ENCODE measurements around the gene SOX1. TPM values are rescaled to one million over a fixed set of nuclear protein-coding genes. Genes with fewer than 3 reads are reported as not detected.

Gene SOX1
- not detected for total RNA-seq
- long read RNA-seq = 0 reads

DNA sequence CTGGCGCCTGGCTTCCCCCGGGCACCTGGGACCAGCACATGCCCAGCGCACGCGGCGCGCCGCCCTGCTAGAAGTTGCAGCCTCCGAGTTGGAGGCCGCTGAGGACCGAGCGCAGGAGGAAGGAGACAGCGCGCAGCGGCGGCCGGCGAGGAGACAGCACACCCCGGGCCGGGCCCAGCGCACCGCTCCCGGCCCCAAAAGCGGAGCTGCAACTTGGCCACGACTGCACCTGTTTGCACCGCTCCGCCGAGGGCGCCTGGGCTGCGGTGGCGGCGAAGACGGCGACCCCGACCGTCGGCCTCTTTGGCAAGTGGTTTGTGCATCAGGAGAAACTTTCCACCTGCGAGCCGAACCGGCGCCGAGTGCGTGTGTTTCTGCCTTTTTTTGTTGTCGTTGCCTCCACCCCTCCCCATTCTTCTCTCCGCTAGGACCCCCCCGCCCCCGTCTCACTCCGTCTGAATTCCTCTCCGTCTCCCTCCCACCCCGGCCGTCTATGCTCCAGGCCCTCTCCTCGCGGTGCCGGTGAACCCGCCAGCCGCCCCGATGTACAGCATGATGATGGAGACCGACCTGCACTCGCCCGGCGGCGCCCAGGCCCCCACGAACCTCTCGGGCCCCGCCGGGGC is at the start of gene SOX1:
TSS of gene SOX1 (plus strand) at position 34 of the 626 bp plus-strand sequence. CDS start at position 544, 510 bp downstream.
- H3K4me1 ChIP-seq = no peaks in the 10 kb centered on the region
- ATAC-seq = no peak
- H3K36me3 ChIP-seq = no peaks in the 10 kb centered on the region
- TF ChIP-seq CTCF (IDR thresholded peaks at IDR 0.05) = no peak
- DNase-seq = no peak
- peaks cover 83% of the 10 kb centered on the region for H3K27me3 ChIP-seq
- H3K4me3 ChIP-seq = peak within 1 kb of the TSS; percentile 2
- intact Hi-C loops (cut with DNase I) = no loop called here
- no peak within 1 kb of the TSS for H3K27ac ChIP-seq
- H3K9me3 ChIP-seq = no peaks in the 10 kb centered on the region

DNA sequence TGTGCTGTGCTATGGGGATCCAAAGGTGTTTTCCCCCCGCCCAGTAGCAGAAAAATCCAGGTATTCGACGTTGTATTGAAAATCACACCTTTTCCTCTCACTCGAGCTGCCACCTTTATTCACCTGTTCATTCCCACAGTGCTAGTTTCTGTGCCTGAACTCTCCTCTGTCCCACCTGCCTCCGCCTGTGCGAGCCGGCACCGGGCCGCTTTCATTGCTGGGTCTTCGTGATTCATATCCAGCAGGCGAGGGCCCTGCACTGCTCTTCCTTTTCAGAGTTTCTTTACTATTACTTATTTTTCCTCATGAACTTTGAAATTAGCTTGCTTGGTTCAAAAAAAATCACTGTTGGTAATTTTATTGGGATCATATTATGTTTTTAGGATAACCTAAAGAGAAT is 42.4 kb upstream of the SOX1 start:
- TF ChIP-seq CTCF (IDR thresholded peaks at IDR 0.05) = no peak
- H3K4me3 ChIP-seq = no peak overlapping the region
- H3K36me3 ChIP-seq = no peaks in the 10 kb centered on the region
- ATAC-seq = no peak
- peaks cover 12% of the 10 kb centered on the region for H3K27me3 ChIP-seq
- no peak for DNase-seq
- intact Hi-C loops (cut with DNase I) = no loop called here
- no peak overlapping the region for H3K27ac ChIP-seq
- H3K4me1 ChIP-seq = no peaks in the 10 kb centered on the region
- no peaks in the 10 kb centered on the region for H3K9me3 ChIP-seq

DNA sequence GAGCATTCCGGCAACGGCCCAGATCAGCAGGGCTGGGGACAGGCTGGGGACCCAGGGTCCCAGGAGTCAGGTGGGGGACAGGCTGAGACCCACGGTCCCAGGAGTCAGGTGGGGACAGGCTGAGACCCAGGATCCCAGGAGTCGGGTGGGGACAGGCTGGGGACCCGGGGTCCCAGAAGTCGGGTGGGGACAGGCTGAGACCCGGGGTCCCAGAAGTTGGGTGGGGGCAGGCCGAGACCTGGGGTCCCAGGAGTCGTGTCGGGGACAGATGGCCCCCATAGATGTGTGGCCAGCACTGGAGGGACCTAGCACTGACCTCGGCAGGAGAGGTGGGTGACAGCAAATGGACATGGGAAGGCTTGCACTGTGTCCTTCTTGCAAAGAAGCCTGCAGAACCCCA is 39.7 kb upstream of the SOX1 start:
- intact Hi-C loops (cut with DNase I) = no loop called here
- Histone ChIP-seq H3K27me3 (peaks cover 12% of the 10 kb centered on the region), H3K4me3 (no peak overlapping the region), H3K9me3 (no peaks in the 10 kb centered on the region), H3K4me1 (no peaks in the 10 kb centered on the region), H3K36me3 (no peaks in the 10 kb centered on the region), H3K27ac (no peak overlapping the region)
- no peak for DNase-seq
- no peak for TF ChIP-seq CTCF (IDR thresholded peaks at IDR 0.05)
- ATAC-seq = peak; percentile 7

DNA sequence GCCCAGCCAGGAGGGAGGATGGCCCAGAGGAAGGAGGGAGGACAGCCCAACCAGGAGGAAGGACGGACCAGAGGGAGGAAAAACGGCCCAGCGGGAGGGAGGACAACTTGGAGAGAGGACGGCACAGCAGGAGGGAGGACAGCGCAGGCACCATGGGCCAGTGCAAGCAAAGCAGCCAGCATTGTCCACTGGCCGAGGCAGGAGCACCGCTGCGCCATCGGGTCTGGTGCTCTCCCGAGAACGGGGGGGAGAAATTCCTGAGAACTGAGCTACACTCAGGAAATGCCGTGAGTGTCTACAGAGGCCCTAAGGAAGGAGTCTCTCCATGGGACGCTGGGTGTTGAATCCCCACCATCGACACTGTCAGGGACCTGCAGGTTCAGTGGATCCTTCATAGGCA is 38.5 kb upstream of the SOX1 start:
- H3K9me3 ChIP-seq = no peaks in the 10 kb centered on the region
- no peak overlapping the region for H3K4me3 ChIP-seq
- intact Hi-C loops (cut with DNase I) = no loop called here
- H3K4me1 ChIP-seq = no peaks in the 10 kb centered on the region
- peaks cover 12% of the 10 kb centered on the region for H3K27me3 ChIP-seq
- H3K27ac ChIP-seq = no peak overlapping the region
- DNase-seq (no peak), ATAC-seq (no peak)
- no peak for TF ChIP-seq CTCF (IDR thresholded peaks at IDR 0.05)
- no peaks in the 10 kb centered on the region for H3K36me3 ChIP-seq

DNA sequence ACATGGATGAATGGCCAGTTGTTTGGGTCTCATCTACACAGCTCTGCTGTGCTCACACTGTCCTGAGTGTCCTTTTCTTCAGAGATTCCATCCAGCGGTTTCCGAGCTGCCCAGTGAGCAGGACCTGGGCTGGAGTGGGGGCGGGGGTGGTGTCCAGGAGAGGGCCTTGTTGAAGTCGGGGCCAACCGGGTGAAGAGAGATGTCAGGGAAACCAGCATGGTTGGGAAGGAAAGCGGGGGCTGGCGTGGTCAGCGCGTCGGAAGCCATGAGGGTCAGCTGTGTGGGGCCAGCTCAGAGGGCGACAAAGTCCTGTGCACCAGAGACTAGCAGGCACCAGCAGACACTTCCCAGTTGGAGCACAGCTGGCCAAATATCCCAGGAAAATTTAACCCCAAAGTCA is 37.8 kb upstream of the SOX1 start:
- H3K27me3 ChIP-seq = peaks cover 12% of the 10 kb centered on the region

More for the DNA sequence above, 37.8 kb upstream of the SOX1 start:
- H3K4me3 ChIP-seq = no peak overlapping the region
- H3K36me3 ChIP-seq = no peaks in the 10 kb centered on the region
- TF ChIP-seq CTCF (IDR thresholded peaks at IDR 0.05) = no peak
- ATAC-seq = no peak
- H3K27ac ChIP-seq = no peak overlapping the region
- no peaks in the 10 kb centered on the region for H3K9me3 ChIP-seq
- intact Hi-C loops (cut with DNase I) = no loop called here
- no peaks in the 10 kb centered on the region for H3K4me1 ChIP-seq
- DNase-seq = no peak

Data from upper lobe of right lung (tissue), 1 donor.